Memory B cell (primary cell): ENCODE measurements around the gene DHX38.

ENCODE experiments used
- ATAC-seq: fragments of 150-1000 bp; cut with Tn5 transposase; 2 replicates; pipeline ENCODE4 v1.10.0; 2021; ENCODE audit warnings: low read depth, mild to moderate bottlenecking, moderate library complexity
- DNase-seq, 2 donors: peaks; one replicate each; pipeline ENCODE4 v3.0.0; 2022; ENCODE audit warnings: low spot score in 2 of 2
- H3K27ac Mint-ChIP-seq: one replicate; pipeline ENCODE4 v1.8.0; 2022; ENCODE audit warnings: mild to moderate bottlenecking, moderate library complexity, mixed read lengths
- H3K27me3 Mint-ChIP-seq: one replicate; pipeline ENCODE4 v1.8.0; 2022; ENCODE audit warnings: mixed read lengths
- H3K36me3 Mint-ChIP-seq: one replicate; pipeline ENCODE4 v1.8.0; 2022; ENCODE audit warnings: mild to moderate bottlenecking, mixed read lengths
- H3K4me1 Mint-ChIP-seq: one replicate; pipeline ENCODE4 v1.8.0; 2022; ENCODE audit warnings: mixed read lengths
- H3K4me3 Mint-ChIP-seq: one replicate; pipeline ENCODE4 v1.8.0; 2022; ENCODE audit warnings: mild to moderate bottlenecking, moderate library complexity, mixed read lengths
- H3K9me3 Mint-ChIP-seq: one replicate; pipeline ENCODE4 v1.8.0; 2022; ENCODE audit warnings: mixed read lengths

The DHX38 gene

GRCh38 chr16:72138064-72138572 lies 44.5 kb downstream of the DHX38 start:
- no peaks in the 10 kb centered on the region for H3K9me3 Mint-ChIP-seq
- no peak overlapping the region for H3K4me3 Mint-ChIP-seq
- DNase-seq (no peak), ATAC-seq (no peak)
- no peak overlapping the region for H3K27ac Mint-ChIP-seq
- H3K4me1 Mint-ChIP-seq: no peaks in the 10 kb centered on the region
- H3K36me3 Mint-ChIP-seq: peaks cover 7% of the 10 kb centered on the region
- peaks cover 1% of the 10 kb centered on the region for H3K27me3 Mint-ChIP-seq

GRCh38 chr16:72139908-72140307 lies 46.3 kb downstream of the DHX38 start:
- no peak overlapping the region for H3K4me3 Mint-ChIP-seq
- ATAC-seq: no peak
- no peaks in the 10 kb centered on the region for H3K4me1 Mint-ChIP-seq
- DNase-seq: no peak
- peaks cover 1% of the 10 kb centered on the region for H3K27me3 Mint-ChIP-seq
- H3K27ac Mint-ChIP-seq: no peak overlapping the region
- H3K36me3 Mint-ChIP-seq: peaks cover 8% of the 10 kb centered on the region
- H3K9me3 Mint-ChIP-seq: no peaks in the 10 kb centered on the region

GRCh38 chr16:72142476-72142875 lies 48.8 kb downstream of the DHX38 start:
- no peaks in the 10 kb centered on the region for H3K27me3 Mint-ChIP-seq
- peaks cover 2% of the 10 kb centered on the region for H3K36me3 Mint-ChIP-seq
- H3K4me3 Mint-ChIP-seq: no peak overlapping the region
- no peaks in the 10 kb centered on the region for H3K9me3 Mint-ChIP-seq
- H3K27ac Mint-ChIP-seq: no peak overlapping the region
- H3K4me1 Mint-ChIP-seq: no peaks in the 10 kb centered on the region
- ATAC-seq (no peak), DNase-seq (no peak)

- no peak for DNase-seq
- no peak for ATAC-seq
- no peaks in the 10 kb centered on the region for H3K36me3 Mint-ChIP-seq
- H3K4me3 Mint-ChIP-seq: no peak overlapping the region
- H3K9me3 Mint-ChIP-seq: peaks cover 1% of the 10 kb centered on the region
- no peaks in the 10 kb centered on the region for H3K4me1 Mint-ChIP-seq
- no peaks in the 10 kb centered on the region for H3K27me3 Mint-ChIP-seq
- no peak overlapping the region for H3K27ac Mint-ChIP-seq
Measured at GRCh38 chr16:72149676-72150464, 56.2 kb downstream of the DHX38 start.

GRCh38 chr16:72159386-72159785 lies 65.7 kb downstream of the DHX38 start:
- ATAC-seq: no peak
- Mint-ChIP-seq H3K27ac (no peak overlapping the region), H3K27me3 (peaks cover 4% of the 10 kb centered on the region), H3K36me3 (peaks cover 5% of the 10 kb centered on the region), H3K9me3 (peaks cover 3% of the 10 kb centered on the region), H3K4me3 (no peak overlapping the region), H3K4me1 (no peaks in the 10 kb centered on the region)
- DNase-seq: no peak

- no peaks in the 10 kb centered on the region for H3K4me1 Mint-ChIP-seq
- H3K4me3 Mint-ChIP-seq: no peak overlapping the region
- peaks cover 5% of the 10 kb centered on the region for H3K36me3 Mint-ChIP-seq
- peaks cover 3% of the 10 kb centered on the region for H3K9me3 Mint-ChIP-seq
- ATAC-seq: no peak
- H3K27ac Mint-ChIP-seq: no peak overlapping the region
- DNase-seq: no peak
- H3K27me3 Mint-ChIP-seq: peaks cover 4% of the 10 kb centered on the region
Measured at GRCh38 chr16:72159801-72160200, 66.2 kb downstream of the DHX38 start.

- no peak for ATAC-seq
- Mint-ChIP-seq H3K27ac (no peak overlapping the region), H3K4me3 (no peak overlapping the region), H3K36me3 (peaks cover 5% of the 10 kb centered on the region), H3K9me3 (peaks cover 3% of the 10 kb centered on the region), H3K27me3 (peaks cover 5% of the 10 kb centered on the region), H3K4me1 (no peaks in the 10 kb centered on the region)
- no peak for DNase-seq
Measured at GRCh38 chr16:72162105-72162692, 68.6 kb downstream of the DHX38 start.
